PC-3 (cell line): ENCODE results near the gene DNAJA2.

Experiments used
- CTCF ChIP-seq: fragments of 300-600 bp; sonication (generic); conservative IDR thresholded peaks from 2 replicates; pipeline ENCODE4 v1.5.1; 2017; ENCODE audit warnings: antibody characterized with exemption, low read depth, mild to moderate bottlenecking, low read length
- EZH2 ChIP-seq: fragments of 300-600 bp; sonication (generic); IDR thresholded peaks from one replicate; pipeline ENCODE4 v1.6.1; 2017; ENCODE audit warnings: antibody characterized with exemption, mild to moderate bottlenecking, low read length; ENCODE audit not compliant: unreplicated experiment

- TF ChIP-seq CTCF (no peak), EZH2 (no peak)
Observed at GRCh38 chr16:46954562-46954961, 18.9 kb downstream of the DNAJA2 start.
